H1 (cell line): ENCODE measurements around the gene ARSA. TPM values are rescaled to one million over a fixed set of nuclear protein-coding genes. Genes with fewer than 3 reads are reported as not detected.

Experiments used
- CTCF ChIA-PET: fragments of 300-600 bp; sonication (Branson Sonifier 250); formaldehyde crosslinking; loops from one replicate; lab custom pipeline; 2021; ENCODE audit not compliant: partially characterized antibody; lab: Charles Lee
- POLR2A ChIA-PET: fragments of 300-600 bp; sonication (Branson Sonifier 250); formaldehyde crosslinking; loops from one replicate; lab custom pipeline; 2021; ENCODE audit warnings: inconsistent platforms; ENCODE audit not compliant: partially characterized antibody; lab: Charles Lee
- DNase-seq, 2 experiments: peaks; one replicate each; pipeline versions ENCODE4 v3.0.0 to v3.0.0-alpha.2; 2010 to 2022; ENCODE audit warnings: low spot score in 2 of 2, low read depth in 1 of 2, mixed read lengths in 1 of 2
- FAIRE-seq: peaks from 2 replicates; lab custom pipeline; 2011; peaks lifted over from hg19 to GRCh38; lab: Jason Lieb, UNC
- H2AFZ ChIP-seq: 2 replicates; pipeline ENCODE4 v1.8.1; 2012; ENCODE audit warnings: low read length, inconsistent platforms
- H2AK5ac ChIP-seq: 2 replicates; pipeline ENCODE4 v1.6.1; 2013; ENCODE audit warnings: low read depth, low read length
- H2BK120ac ChIP-seq: replicated peaks from 2 replicates; pipeline ENCODE3; 2013; ENCODE audit warnings: low read depth, low read length, inconsistent platforms
- H2BK12ac ChIP-seq: 2 replicates; pipeline ENCODE4 v1.6.1; 2013; ENCODE audit warnings: low read depth, low read length
- H2BK15ac ChIP-seq: 2 replicates; pipeline ENCODE4 v1.6.1; 2013; ENCODE audit warnings: low read length
- H2BK20ac ChIP-seq: 2 replicates; pipeline ENCODE4 v1.6.1; 2013; ENCODE audit warnings: low read length
- H2BK5ac ChIP-seq: 2 replicates; pipeline ENCODE4 v1.6.1; 2013; ENCODE audit warnings: low read depth, low read length
- H3K14ac ChIP-seq: 2 replicates; pipeline ENCODE4 v1.6.1; 2013; ENCODE audit warnings: inconsistent platforms; ENCODE audit not compliant: insufficient read length
- H3K18ac ChIP-seq: 2 replicates; pipeline ENCODE4 v1.6.1; 2013; ENCODE audit warnings: low read length; ENCODE audit errors: extremely low read depth
- H3K23ac ChIP-seq: 2 replicates; pipeline ENCODE4 v1.6.1; 2013; ENCODE audit warnings: inconsistent platforms; ENCODE audit not compliant: insufficient read length
- H3K23me2 ChIP-seq: 2 replicates; pipeline ENCODE4 v1.6.1; 2013; ENCODE audit warnings: low read depth, low read length
- H3K27ac ChIP-seq: 2 replicates; pipeline ENCODE4 v1.6.1; 2011; ENCODE audit warnings: low read depth, low read length, inconsistent platforms
- H3K27me3 ChIP-seq, 4 experiments: replicated peaks in 1 of 4; 1 replicate in 1 of 4; 2 replicates in 3 of 4; pipeline versions ENCODE4 v1.6.1 to v1.8.1; 2011 to 2013; ENCODE audit warnings: low read length in 3 of 4, mild to moderate bottlenecking in 3 of 4, inconsistent platforms in 2 of 4, mixed read lengths in 2 of 4, moderate library complexity in 1 of 4; ENCODE audit not compliant: control insufficient read depth in 3 of 4, insufficient read depth in 3 of 4; ENCODE audit errors: extremely low read depth in 1 of 4
- H3K36me3 ChIP-seq, 4 experiments: 2 replicates each; pipeline versions ENCODE4 v1.6.1 to v1.8.1; 2011 to 2013; ENCODE audit warnings: mild to moderate bottlenecking in 4 of 4, low read length in 3 of 4, moderate library complexity in 2 of 4, control low read depth in 1 of 4, inconsistent platforms in 1 of 4; ENCODE audit not compliant: insufficient read depth in 4 of 4, control insufficient read depth in 2 of 4
- H3K4ac ChIP-seq: replicated peaks from 2 replicates; pipeline ENCODE3; 2013; ENCODE audit warnings: low read length, low read depth, mixed read lengths, inconsistent platforms; ENCODE audit not compliant: insufficient read length
- H3K4me1 ChIP-seq, 4 experiments: replicated peaks in 1 of 4; 1 replicate in 1 of 4; 2 replicates in 3 of 4; pipeline versions ENCODE4 v1.6.1 to v1.8.1; 2011 to 2013; ENCODE audit warnings: low read length in 3 of 4, inconsistent platforms in 2 of 4, mixed read lengths in 1 of 4; ENCODE audit not compliant: insufficient read depth in 4 of 4, control insufficient read depth in 3 of 4
- H3K4me2 ChIP-seq, 2 experiments: 2 replicates each; pipeline versions ENCODE4 v1.6.1 to v1.8.1; 2011 to 2013; ENCODE audit warnings: low read depth in 2 of 2, low read length in 2 of 2, control low read depth in 1 of 2, inconsistent platforms in 1 of 2, mild to moderate bottlenecking in 1 of 2; ENCODE audit not compliant: insufficient read depth in 1 of 2
- H3K4me3 ChIP-seq, 4 experiments: fragments of 200-600, 300-600 bp in 1 of 4; sonication (generic), shearing (Covaris generic), sonication (Bioruptor Twin) in 1 of 4; 2 replicates each; pipeline versions ENCODE4 v1.5.1 to v1.8.1; 2011 to 2016; ENCODE audit warnings: low read length in 4 of 4, low read depth in 3 of 4, control low read depth in 2 of 4, inconsistent platforms in 2 of 4, mild to moderate bottlenecking in 2 of 4, mixed read lengths in 1 of 4, moderate library complexity in 1 of 4; ENCODE audit not compliant: insufficient read depth in 2 of 4; ENCODE audit errors: extremely low read depth in 1 of 4
- H3K56ac ChIP-seq: replicated peaks from 2 replicates; pipeline ENCODE3; 2013; ENCODE audit warnings: low read depth, mild to moderate bottlenecking, mixed read lengths, low read length, inconsistent platforms; ENCODE audit not compliant: insufficient read length
- H3K79me1 ChIP-seq: 2 replicates; pipeline ENCODE4 v1.6.1; 2013; ENCODE audit warnings: low read depth, low read length, control low read depth
- H3K79me2 ChIP-seq, 2 experiments: 2 replicates each; pipeline versions ENCODE4 v1.6.1 to v1.8.1; 2012 to 2013; ENCODE audit warnings: low read length in 2 of 2, mild to moderate bottlenecking in 2 of 2, inconsistent platforms in 1 of 2; ENCODE audit not compliant: insufficient read depth in 2 of 2, control insufficient read depth in 1 of 2
- H3K9ac ChIP-seq, 4 experiments: replicated peaks in 1 of 4; 1 replicate in 1 of 4; 2 replicates in 3 of 4; pipeline versions ENCODE4 v1.6.1 to v1.8.1; 2011 to 2013; ENCODE audit warnings: low read depth in 3 of 4, low read length in 3 of 4, control low read depth in 2 of 4, mild to moderate bottlenecking in 2 of 4, moderate library complexity in 2 of 4, inconsistent platforms in 1 of 4; ENCODE audit errors: extremely low read depth in 1 of 4
- H3K9me3 ChIP-seq, 2 experiments: 2 replicates each; pipeline versions ENCODE4 v1.6.1 to v1.8.1; 2012 to 2013; ENCODE audit warnings: mild to moderate bottlenecking in 2 of 2, moderate library complexity in 2 of 2, control low read depth in 1 of 2, inconsistent platforms in 1 of 2, low read depth in 1 of 2, low read length in 1 of 2, mixed read lengths in 1 of 2; ENCODE audit not compliant: insufficient read depth in 2 of 2
- H4K20me1 ChIP-seq, 2 experiments: replicated peaks in 1 of 2; 2 replicates each; pipeline versions ENCODE3 to v1.8.1; 2011 to 2013; ENCODE audit warnings: inconsistent platforms in 2 of 2, low read length in 2 of 2, mild to moderate bottlenecking in 1 of 2; ENCODE audit not compliant: insufficient read depth in 2 of 2, control insufficient read depth in 1 of 2
- H4K5ac ChIP-seq: 2 replicates; pipeline ENCODE4 v1.6.1; 2013; ENCODE audit warnings: low read length, low read depth, mixed read lengths, inconsistent platforms; ENCODE audit not compliant: insufficient read length
- H4K8ac ChIP-seq: 2 replicates; pipeline ENCODE4 v1.8.0; 2013; ENCODE audit warnings: mild to moderate bottlenecking, moderate library complexity, low read length, inconsistent platforms; ENCODE audit not compliant: insufficient read depth; ENCODE audit errors: extremely low read depth
- H4K91ac ChIP-seq: replicated peaks from 2 replicates; pipeline ENCODE3; 2013; ENCODE audit warnings: low read length, mixed read lengths, inconsistent platforms; ENCODE audit not compliant: insufficient read length
- BCL11A ChIP-seq, 2 experiments: IDR thresholded peaks; one replicate each; pipeline ENCODE4 v1.6.1; 2011; ENCODE audit warnings: low read depth in 2 of 2, low read length in 2 of 2, mild to moderate bottlenecking in 2 of 2
- CBX5 ChIP-seq: fragments of 300-800, 300-1000 bp; sonication (generic); IDR thresholded peaks from 2 replicates; pipeline ENCODE4 v1.7.1; 2016; ENCODE audit warnings: antibody characterized with exemption, low read length, low read depth
- CHD2 ChIP-seq: IDR thresholded peaks from 2 replicates; pipeline ENCODE4 v1.6.1; 2012; ENCODE audit warnings: low read length, improper control_type of control experiment
- E2F6 ChIP-seq: IDR thresholded peaks from 2 replicates; pipeline ENCODE4 v1.6.1; 2012; ENCODE audit warnings: inconsistent platforms
- EP300 ChIP-seq, 2 experiments: IDR thresholded peaks; 1 replicate in 1 of 2; 2 replicates in 1 of 2; pipeline ENCODE4 v1.6.1; 2011 to 2012; ENCODE audit warnings: low read depth in 2 of 2, low read length in 2 of 2, mild to moderate bottlenecking in 2 of 2, borderline replicate concordance in 1 of 2, inconsistent platforms in 1 of 2, moderate library complexity in 1 of 2
- FOSL1 ChIP-seq: IDR thresholded peaks from 2 replicates; pipeline ENCODE4 v1.6.1; 2011; ENCODE audit warnings: mild to moderate bottlenecking, low read depth, low read length, moderate library complexity; ENCODE audit not compliant: insufficient read depth
- GABPA ChIP-seq: IDR thresholded peaks from 2 replicates; pipeline ENCODE4 v1.6.1; 2011; ENCODE audit warnings: mild to moderate bottlenecking, low read length, moderate library complexity, borderline replicate concordance; ENCODE audit not compliant: insufficient read depth
- SP1 ChIP-seq: IDR thresholded peaks from 2 replicates; pipeline ENCODE4 v1.6.1; 2011; ENCODE audit warnings: low read depth, low read length
- WGBS, 2 experiments: shearing (Covaris generic) in 1 of 2; methylation state at CpG; one replicate each; pipeline versions ENCODE4 v1.1.6 to v1.1.7; 2013 to 2015; ENCODE audit warnings: low lambda C conversion rate in 2 of 2, mixed read lengths in 2 of 2, inconsistent platforms in 1 of 2, low coverage in 1 of 2, missing lambda C conversion rate in 1 of 2; ENCODE audit not compliant: insufficient replicate concordance in 2 of 2, insufficient coverage in 1 of 2, insufficient read length in 1 of 2; ENCODE audit errors: extremely low coverage in 1 of 2, missing lambda C conversion rate in 1 of 2; 5-methylcytosine and 5-hydroxymethylcytosine counted together
- polyA plus RNA-seq, 7 experiments: library from polyadenylated mRNA; depleted of rRNA in 3 of 7; stranded (reverse) in 5 of 7; unstranded in 2 of 7; fragments of >200 nt in 5 of 7; fragments of 200-250 nt in 2 of 7; gene quantifications; 1 replicate in 5 of 7; 2 replicates in 1 of 7; 4 replicates in 1 of 7; pipeline versions ENCODE4 v1.2.1 to v1.2.3, GENCODE V29; 2011 to 2013; ENCODE audit warnings: missing spikeins in 2 of 7, mixed read lengths in 2 of 7
- total RNA-seq: library from RNA; stranded (reverse); fragmentation: NEBNext Ultra II Directional; extraction: Animal tissue kit (Norgen Biotek cat#: 25700); gene quantifications from 2 replicates; pipeline ENCODE4 v1.2.1, GENCODE V29; 2021

Gene ARSA
- total and polyA plus RNA-seq, 2 of the 8 experiments (the other 6 are each of a cell fraction or from before 2014, with no cell fraction given): 9.8 to 10.1 TPM

DNA sequence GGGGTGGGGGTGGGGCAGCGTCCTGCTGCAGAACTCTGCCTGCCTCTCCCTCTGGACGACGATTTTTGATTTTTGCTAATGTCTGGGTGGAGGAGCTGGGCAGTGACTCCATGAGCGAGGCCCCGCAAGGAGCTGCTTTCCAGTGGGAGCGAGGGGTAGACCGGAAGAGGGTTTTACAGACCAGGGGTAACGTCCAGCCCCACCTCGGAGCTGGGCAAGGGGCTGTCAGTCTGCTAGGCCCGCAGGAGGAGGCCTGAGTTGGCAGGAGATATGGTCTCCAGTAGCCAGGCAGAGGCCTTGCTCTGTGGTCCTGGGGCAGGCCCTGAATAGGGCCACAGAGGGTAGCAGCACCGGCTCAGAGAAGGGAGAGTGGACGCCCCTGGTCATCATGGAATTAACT is 18.4 kb downstream of the ARSA start:
- no peak overlapping the region for H4K8ac ChIP-seq
- H4K91ac ChIP-seq: no peak overlapping the region
- H2BK15ac ChIP-seq: no peak overlapping the region
- DNase-seq (no peak), FAIRE-seq (no peak)
- ChIA-PET CTCF (interaction anchor here (0.8 to 5.4 kb wide), 7 partner anchors 12 to 112 kb away, joined by 3 to 39 read pairs (median 4); partner anchors contain the start of genes ARSA and SYCE3), POLR2A (interaction anchor here (1.6 kb wide), 1 partner anchor 9 kb away, joined by 4 read pairs; no protein-coding TSS in a partner anchor)
- H3K56ac ChIP-seq: no peak overlapping the region
- no peak overlapping the region for H2AFZ ChIP-seq
- WGBS, 2 experiments: 89% methylated on average over 10 of the region's 12 CpGs; no CpG with 5 or more reads in 1 of the 2 experiments
- H3K36me3 ChIP-seq: no peaks in the 10 kb centered on the region; a peak in 1 of 8 replicates
- no peak overlapping the region for H3K18ac ChIP-seq
- no peaks in the 10 kb centered on the region for H3K79me2 ChIP-seq
- H3K9me3 ChIP-seq: no peaks in the 10 kb centered on the region
- H3K9ac ChIP-seq: no peak overlapping the region
- peaks cover 9 to 28% (median 20%) of the 10 kb centered on the region in 4 experiments for H3K27me3 ChIP-seq
- H2BK20ac ChIP-seq: no peak overlapping the region
- peaks cover 0 to 13% (median 2%) of the 10 kb centered on the region in 4 experiments; a peak in 4 of 7 replicates for H3K4me1 ChIP-seq
- H2BK5ac ChIP-seq: no peak overlapping the region
- no peak overlapping the region for H3K4me2 ChIP-seq
- H3K27ac ChIP-seq: no peak overlapping the region
- H3K23ac ChIP-seq: no peak overlapping the region
- no peak overlapping the region for H2AK5ac ChIP-seq
- no peak overlapping the region for H2BK12ac ChIP-seq
- H4K20me1 ChIP-seq: peaks cover 0 to 6% of the 10 kb centered on the region in 2 experiments
- no peaks in the 10 kb centered on the region for H3K79me1 ChIP-seq
- H3K14ac ChIP-seq: no peak overlapping the region
- H2BK120ac ChIP-seq: no peak overlapping the region
- no peak overlapping the region for H3K4me3 ChIP-seq
- no peaks in the 10 kb centered on the region for H3K23me2 ChIP-seq
- no peak overlapping the region for H4K5ac ChIP-seq
- no peak overlapping the region for H3K4ac ChIP-seq
- no peak for TF ChIP-seq EP300 (IDR thresholded peaks at IDR 0.05; ENCODE audit: borderline replicate concordance in 1 of 2, low read depth in 2 of 2, low read length in 2 of 2)
- no peak for TF ChIP-seq CBX5
- TF ChIP-seq E2F6: no peak
- no peak for TF ChIP-seq FOSL1
- no peak for TF ChIP-seq GABPA
- TF ChIP-seq CHD2: no peak
- no peak for TF ChIP-seq BCL11A (IDR thresholded peaks at IDR 0.05; ENCODE audit: low read depth in 2 of 2, low read length in 2 of 2)
- no peak for TF ChIP-seq SP1
